H1 (cell line): ENCODE measurements around the gene ZACN. TPM values are rescaled to one million over a fixed set of nuclear protein-coding genes. Genes with fewer than 3 reads are reported as not detected.

Source experiments
- CTCF ChIA-PET: fragments of 300-600 bp; sonication (Branson Sonifier 250); formaldehyde crosslinking; loops from one replicate; lab custom pipeline; 2021; ENCODE audit not compliant: partially characterized antibody; lab: Charles Lee
- POLR2A ChIA-PET: fragments of 300-600 bp; sonication (Branson Sonifier 250); formaldehyde crosslinking; loops from one replicate; lab custom pipeline; 2021; ENCODE audit warnings: inconsistent platforms; ENCODE audit not compliant: partially characterized antibody; lab: Charles Lee
- DNase-seq, 2 experiments: peaks; one replicate each; pipeline versions ENCODE4 v3.0.0 to v3.0.0-alpha.2; 2010 to 2022; ENCODE audit warnings: low spot score in 2 of 2, low read depth in 1 of 2, mixed read lengths in 1 of 2
- FAIRE-seq: peaks from 2 replicates; lab custom pipeline; 2011; peaks lifted over from hg19 to GRCh38; lab: Jason Lieb, UNC
- H2AFZ ChIP-seq: 2 replicates; pipeline ENCODE4 v1.8.1; 2012; ENCODE audit warnings: low read length, inconsistent platforms
- H2AK5ac ChIP-seq: 2 replicates; pipeline ENCODE4 v1.6.1; 2013; ENCODE audit warnings: low read depth, low read length
- H2BK120ac ChIP-seq: replicated peaks from 2 replicates; pipeline ENCODE3; 2013; ENCODE audit warnings: low read depth, low read length, inconsistent platforms
- H2BK12ac ChIP-seq: 2 replicates; pipeline ENCODE4 v1.6.1; 2013; ENCODE audit warnings: low read depth, low read length
- H2BK15ac ChIP-seq: 2 replicates; pipeline ENCODE4 v1.6.1; 2013; ENCODE audit warnings: low read length
- H2BK20ac ChIP-seq: 2 replicates; pipeline ENCODE4 v1.6.1; 2013; ENCODE audit warnings: low read length
- H2BK5ac ChIP-seq: 2 replicates; pipeline ENCODE4 v1.6.1; 2013; ENCODE audit warnings: low read depth, low read length
- H3K14ac ChIP-seq: 2 replicates; pipeline ENCODE4 v1.6.1; 2013; ENCODE audit warnings: inconsistent platforms; ENCODE audit not compliant: insufficient read length
- H3K18ac ChIP-seq: 2 replicates; pipeline ENCODE4 v1.6.1; 2013; ENCODE audit warnings: low read length; ENCODE audit errors: extremely low read depth
- H3K23ac ChIP-seq: 2 replicates; pipeline ENCODE4 v1.6.1; 2013; ENCODE audit warnings: inconsistent platforms; ENCODE audit not compliant: insufficient read length
- H3K23me2 ChIP-seq: 2 replicates; pipeline ENCODE4 v1.6.1; 2013; ENCODE audit warnings: low read depth, low read length
- H3K27ac ChIP-seq: 2 replicates; pipeline ENCODE4 v1.6.1; 2011; ENCODE audit warnings: low read depth, low read length, inconsistent platforms
- H3K27me3 ChIP-seq, 4 experiments: replicated peaks in 1 of 4; 1 replicate in 1 of 4; 2 replicates in 3 of 4; pipeline versions ENCODE4 v1.6.1 to v1.8.1; 2011 to 2013; ENCODE audit warnings: low read length in 3 of 4, mild to moderate bottlenecking in 3 of 4, inconsistent platforms in 2 of 4, mixed read lengths in 2 of 4, moderate library complexity in 1 of 4; ENCODE audit not compliant: control insufficient read depth in 3 of 4, insufficient read depth in 3 of 4; ENCODE audit errors: extremely low read depth in 1 of 4
- H3K36me3 ChIP-seq, 4 experiments: 2 replicates each; pipeline versions ENCODE4 v1.6.1 to v1.8.1; 2011 to 2013; ENCODE audit warnings: mild to moderate bottlenecking in 4 of 4, low read length in 3 of 4, moderate library complexity in 2 of 4, control low read depth in 1 of 4, inconsistent platforms in 1 of 4; ENCODE audit not compliant: insufficient read depth in 4 of 4, control insufficient read depth in 2 of 4
- H3K4ac ChIP-seq: replicated peaks from 2 replicates; pipeline ENCODE3; 2013; ENCODE audit warnings: low read length, low read depth, mixed read lengths, inconsistent platforms; ENCODE audit not compliant: insufficient read length
- H3K4me1 ChIP-seq, 4 experiments: replicated peaks in 1 of 4; 1 replicate in 1 of 4; 2 replicates in 3 of 4; pipeline versions ENCODE4 v1.6.1 to v1.8.1; 2011 to 2013; ENCODE audit warnings: low read length in 3 of 4, inconsistent platforms in 2 of 4, mixed read lengths in 1 of 4; ENCODE audit not compliant: insufficient read depth in 4 of 4, control insufficient read depth in 3 of 4
- H3K4me2 ChIP-seq, 2 experiments: 2 replicates each; pipeline versions ENCODE4 v1.6.1 to v1.8.1; 2011 to 2013; ENCODE audit warnings: low read depth in 2 of 2, low read length in 2 of 2, control low read depth in 1 of 2, inconsistent platforms in 1 of 2, mild to moderate bottlenecking in 1 of 2; ENCODE audit not compliant: insufficient read depth in 1 of 2
- H3K4me3 ChIP-seq, 4 experiments: fragments of 200-600, 300-600 bp in 1 of 4; sonication (generic), shearing (Covaris generic), sonication (Bioruptor Twin) in 1 of 4; 2 replicates each; pipeline versions ENCODE4 v1.5.1 to v1.8.1; 2011 to 2016; ENCODE audit warnings: low read length in 4 of 4, low read depth in 3 of 4, control low read depth in 2 of 4, inconsistent platforms in 2 of 4, mild to moderate bottlenecking in 2 of 4, mixed read lengths in 1 of 4, moderate library complexity in 1 of 4; ENCODE audit not compliant: insufficient read depth in 2 of 4; ENCODE audit errors: extremely low read depth in 1 of 4
- H3K56ac ChIP-seq: replicated peaks from 2 replicates; pipeline ENCODE3; 2013; ENCODE audit warnings: low read depth, mild to moderate bottlenecking, mixed read lengths, low read length, inconsistent platforms; ENCODE audit not compliant: insufficient read length
- H3K79me1 ChIP-seq: 2 replicates; pipeline ENCODE4 v1.6.1; 2013; ENCODE audit warnings: low read depth, low read length, control low read depth
- H3K79me2 ChIP-seq, 2 experiments: 2 replicates each; pipeline versions ENCODE4 v1.6.1 to v1.8.1; 2012 to 2013; ENCODE audit warnings: low read length in 2 of 2, mild to moderate bottlenecking in 2 of 2, inconsistent platforms in 1 of 2; ENCODE audit not compliant: insufficient read depth in 2 of 2, control insufficient read depth in 1 of 2
- H3K9ac ChIP-seq, 4 experiments: replicated peaks in 1 of 4; 1 replicate in 1 of 4; 2 replicates in 3 of 4; pipeline versions ENCODE4 v1.6.1 to v1.8.1; 2011 to 2013; ENCODE audit warnings: low read depth in 3 of 4, low read length in 3 of 4, control low read depth in 2 of 4, mild to moderate bottlenecking in 2 of 4, moderate library complexity in 2 of 4, inconsistent platforms in 1 of 4; ENCODE audit errors: extremely low read depth in 1 of 4
- H3K9me3 ChIP-seq, 2 experiments: 2 replicates each; pipeline versions ENCODE4 v1.6.1 to v1.8.1; 2012 to 2013; ENCODE audit warnings: mild to moderate bottlenecking in 2 of 2, moderate library complexity in 2 of 2, control low read depth in 1 of 2, inconsistent platforms in 1 of 2, low read depth in 1 of 2, low read length in 1 of 2, mixed read lengths in 1 of 2; ENCODE audit not compliant: insufficient read depth in 2 of 2
- H4K20me1 ChIP-seq, 2 experiments: replicated peaks in 1 of 2; 2 replicates each; pipeline versions ENCODE3 to v1.8.1; 2011 to 2013; ENCODE audit warnings: inconsistent platforms in 2 of 2, low read length in 2 of 2, mild to moderate bottlenecking in 1 of 2; ENCODE audit not compliant: insufficient read depth in 2 of 2, control insufficient read depth in 1 of 2
- H4K5ac ChIP-seq: 2 replicates; pipeline ENCODE4 v1.6.1; 2013; ENCODE audit warnings: low read length, low read depth, mixed read lengths, inconsistent platforms; ENCODE audit not compliant: insufficient read length
- H4K8ac ChIP-seq: 2 replicates; pipeline ENCODE4 v1.8.0; 2013; ENCODE audit warnings: mild to moderate bottlenecking, moderate library complexity, low read length, inconsistent platforms; ENCODE audit not compliant: insufficient read depth; ENCODE audit errors: extremely low read depth
- H4K91ac ChIP-seq: replicated peaks from 2 replicates; pipeline ENCODE3; 2013; ENCODE audit warnings: low read length, mixed read lengths, inconsistent platforms; ENCODE audit not compliant: insufficient read length
- ATF2 ChIP-seq: IDR thresholded peaks from 2 replicates; pipeline ENCODE4 v1.6.1; 2012; ENCODE audit warnings: low read length, inconsistent platforms
- CREB1 ChIP-seq: IDR thresholded peaks from 2 replicates; pipeline ENCODE4 v1.6.1; 2012; ENCODE audit warnings: inconsistent platforms
- PHF8 ChIP-seq: fragments of 200-600 bp; sonication (generic); conservative IDR thresholded peaks from 2 replicates; pipeline ENCODE4 v1.7.1; 2012; ENCODE audit warnings: low read depth, mild to moderate bottlenecking, inconsistent platforms, low read length, moderate library complexity
- POLR2AphosphoS5 ChIP-seq: IDR thresholded peaks from 2 replicates; pipeline ENCODE4 v1.6.1; 2011; ENCODE audit warnings: low read depth, low read length
- RAD21 ChIP-seq, 2 experiments: IDR thresholded peaks in 1 of 2; conservative IDR thresholded peaks in 1 of 2; 2 replicates each; pipeline ENCODE4 v1.6.1; 2011; ENCODE audit warnings: low read depth in 2 of 2, low read length in 2 of 2, improper control_type of control experiment in 1 of 2, inconsistent platforms in 1 of 2, mild to moderate bottlenecking in 1 of 2, moderate library complexity in 1 of 2
- RBBP5 ChIP-seq: IDR thresholded peaks from 2 replicates; pipeline ENCODE4 v1.7.1; 2012; ENCODE audit warnings: low read depth, mild to moderate bottlenecking, inconsistent platforms, low read length, moderate library complexity, borderline replicate concordance
- RXRA ChIP-seq: IDR thresholded peaks from 2 replicates; pipeline ENCODE4 v1.6.1; 2011; ENCODE audit warnings: low read depth, mild to moderate bottlenecking, low read length, moderate library complexity; ENCODE audit not compliant: insufficient read depth
- TAF1 ChIP-seq: IDR thresholded peaks from 2 replicates; pipeline ENCODE4 v1.6.1; 2011; ENCODE audit warnings: mild to moderate bottlenecking, low read depth, low read length
- WGBS, 2 experiments: shearing (Covaris generic) in 1 of 2; methylation state at CpG; one replicate each; pipeline versions ENCODE4 v1.1.6 to v1.1.7; 2013 to 2015; ENCODE audit warnings: low lambda C conversion rate in 2 of 2, mixed read lengths in 2 of 2, inconsistent platforms in 1 of 2, low coverage in 1 of 2, missing lambda C conversion rate in 1 of 2; ENCODE audit not compliant: insufficient replicate concordance in 2 of 2, insufficient coverage in 1 of 2, insufficient read length in 1 of 2; ENCODE audit errors: extremely low coverage in 1 of 2, missing lambda C conversion rate in 1 of 2; 5-methylcytosine and 5-hydroxymethylcytosine counted together
- polyA plus RNA-seq, 7 experiments: library from polyadenylated mRNA; depleted of rRNA in 3 of 7; stranded (reverse) in 5 of 7; unstranded in 2 of 7; fragments of >200 nt in 5 of 7; fragments of 200-250 nt in 2 of 7; gene quantifications; 1 replicate in 5 of 7; 2 replicates in 1 of 7; 4 replicates in 1 of 7; pipeline versions ENCODE4 v1.2.1 to v1.2.3, GENCODE V29; 2011 to 2013; ENCODE audit warnings: missing spikeins in 2 of 7, mixed read lengths in 2 of 7
- total RNA-seq: library from RNA; stranded (reverse); fragmentation: NEBNext Ultra II Directional; extraction: Animal tissue kit (Norgen Biotek cat#: 25700); gene quantifications from 2 replicates; pipeline ENCODE4 v1.2.1, GENCODE V29; 2021

The ZACN gene
- total and polyA plus RNA-seq, 2 of the 8 experiments (the other 6 are each of a cell fraction or from before 2014, with no cell fraction given), result 0.26 TPM; not detected in 1

- Histone ChIP-seq H2BK12ac (no peak overlapping the region), H2AFZ (no peak overlapping the region), H3K9ac (no peak overlapping the region), H3K56ac (no peak overlapping the region), H4K91ac (no peak overlapping the region), H2AK5ac (no peak overlapping the region), H3K79me2 (no peaks in the 10 kb centered on the region), H2BK15ac (no peak overlapping the region), H3K79me1 (no peaks in the 10 kb centered on the region), H3K23me2 (no peaks in the 10 kb centered on the region), H3K4me3 (no peak overlapping the region), H2BK5ac (no peak overlapping the region), H3K9me3 (no peaks in the 10 kb centered on the region), H3K27ac (no peak overlapping the region), H4K8ac (no peak overlapping the region), H4K5ac (no peak overlapping the region), H3K4ac (no peak overlapping the region), H3K27me3 (no peaks in the 10 kb centered on the region), H4K20me1 (peaks cover 0 to 5% of the 10 kb centered on the region in 2 experiments), H3K4me1 (peaks cover 0 to 20% (median 8%) of the 10 kb centered on the region in 4 experiments; a peak in 6 of 7 replicates), H3K14ac (no peak overlapping the region), H3K36me3 (peaks cover 17 to 41% (median 31%) of the 10 kb centered on the region in 4 experiments), H3K18ac (no peak overlapping the region), H2BK120ac (no peak overlapping the region), H3K4me2 (no peak overlapping the region), H2BK20ac (no peak overlapping the region), H3K23ac (no peak overlapping the region)
- ChIA-PET POLR2A (no interaction called here), CTCF (interaction anchor here (0.9 to 13.7 kb wide), 3 partner anchors 11 to 30 kb away, joined by 5 to 229 read pairs (median 5); partner anchors contain the start of gene CDK3)
- 96% methylated on average over 3 of the region's 3 CpGs; no CpG with 5 or more reads in 1 of the 2 experiments for WGBS, 2 experiments
- TF ChIP-seq PHF8 (no peak), RXRA (no peak), RBBP5 (no peak), CREB1 (peak; percentile 75; the same call in 1 of the 2 replicates), ATF2 (no peak), RAD21 (IDR thresholded peaks at IDR 0.05 in 1 of 2, conservative IDR thresholded peaks at IDR 0.05 in 1 of 2; ENCODE audit: low read depth in 2 of 2, low read length in 2 of 2) (no peak), TAF1 (no peak), POLR2AphosphoS5 (no peak)
- DNase-seq (no peak), FAIRE-seq (no peak)
These were observed 40.9 kb upstream of the ZACN start for GRCh38 chr17:76038050-76038449.
